ENCODE data around the gene SLCO2A1.

- TF ChIP-seq EZH2 (IDR thresholded peaks at IDR 0.05) (no peak), POLR2AphosphoS5 (IDR thresholded peaks at IDR 0.05; ENCODE audit: borderline replicate concordance, low read depth, low read length) (no peak), FOXP2 (optimal IDR thresholded peaks at IDR 0.05; ENCODE audit: control extremely low read depth, extremely low read length, insufficient read depth) (no peak)
Observed at GRCh38 chr3:133943639-133944141, 86.0 kb downstream of the SLCO2A1 start.

All from SK-N-MC (cell line).